ENCODE measurements around the gene DSC3.

The DSC3 gene

GRCh38 chr18:31042406-31043181, at the start of gene DSC3:
TSS of gene DSC3 (minus strand) at chr18:31042742. CDS start at chr18:31042660, 82 bp downstream.
- DNase-seq, result no peak

- no peak for DNase-seq
Observed at GRCh38 chr18:31091350-31091749, 48.8 kb upstream of the DSC3 start.

GRCh38 chr18:31088532-31088931, 46.0 kb upstream of the DSC3 start:
- no peak for DNase-seq

- DNase-seq, result no peak
Observed at GRCh38 chr18:31079973-31080372, 37.4 kb upstream of the DSC3 start.

GRCh38 chr18:31077878-31078277, 35.3 kb upstream of the DSC3 start:
- DNase-seq, result no peak

- DNase-seq, result no peak
Observed at GRCh38 chr18:31072175-31072574, 29.6 kb upstream of the DSC3 start.

GRCh38 chr18:31070206-31070605, 27.7 kb upstream of the DSC3 start:
- DNase-seq, result no peak

GRCh38 chr18:31066266-31066665, 23.7 kb upstream of the DSC3 start:
- DNase-seq, result no peak

- no peak for DNase-seq
Observed at GRCh38 chr18:31065036-31065773, 22.7 kb upstream of the DSC3 start.

GRCh38 chr18:31064130-31064529, 21.6 kb upstream of the DSC3 start:
- no peak for DNase-seq

GRCh38 chr18:31061945-31062344, 19.4 kb upstream of the DSC3 start:
- no peak for DNase-seq

GRCh38 chr18:31058897-31059296, 16.4 kb upstream of the DSC3 start:
- DNase-seq, result no peak

- no peak for DNase-seq
Observed at GRCh38 chr18:31057917-31058316, 15.4 kb upstream of the DSC3 start.

- no peak for DNase-seq
Observed at GRCh38 chr18:31057051-31057450, 14.5 kb upstream of the DSC3 start.

GRCh38 chr18:31056296-31056695, 13.8 kb upstream of the DSC3 start:
- DNase-seq, result no peak

- DNase-seq, result no peak
Observed at GRCh38 chr18:31050635-31051034, 8.1 kb upstream of the DSC3 start.

GRCh38 chr18:31049189-31049588, 6.6 kb upstream of the DSC3 start:
- DNase-seq, result no peak

GRCh38 chr18:31048216-31048615, 5.7 kb upstream of the DSC3 start:
- no peak for DNase-seq

GRCh38 chr18:31046916-31047315, 4.4 kb upstream of the DSC3 start:
- no peak for DNase-seq

- DNase-seq, result no peak
Observed at GRCh38 chr18:31045599-31045998, 3.1 kb upstream of the DSC3 start.

- no peak for DNase-seq
Observed at GRCh38 chr18:31044926-31045325, 2.4 kb upstream of the DSC3 start.

- DNase-seq, result no peak
Observed at GRCh38 chr18:31043709-31044108, 1.2 kb upstream of the DSC3 start.

- DNase-seq, result no peak
Observed at GRCh38 chr18:31042084-31042405, 497 bp downstream of the DSC3 start.

GRCh38 chr18:31041271-31042083, 1.1 kb downstream of the DSC3 start:
- DNase-seq, result no peak

Data from AML-193 (cell line).